Measurements from ENCODE around the gene PAPLN.
A peak's percentile ranks its signal among the peaks of the same experiment; 100 is the strongest.

The PAPLN gene

DNA sequence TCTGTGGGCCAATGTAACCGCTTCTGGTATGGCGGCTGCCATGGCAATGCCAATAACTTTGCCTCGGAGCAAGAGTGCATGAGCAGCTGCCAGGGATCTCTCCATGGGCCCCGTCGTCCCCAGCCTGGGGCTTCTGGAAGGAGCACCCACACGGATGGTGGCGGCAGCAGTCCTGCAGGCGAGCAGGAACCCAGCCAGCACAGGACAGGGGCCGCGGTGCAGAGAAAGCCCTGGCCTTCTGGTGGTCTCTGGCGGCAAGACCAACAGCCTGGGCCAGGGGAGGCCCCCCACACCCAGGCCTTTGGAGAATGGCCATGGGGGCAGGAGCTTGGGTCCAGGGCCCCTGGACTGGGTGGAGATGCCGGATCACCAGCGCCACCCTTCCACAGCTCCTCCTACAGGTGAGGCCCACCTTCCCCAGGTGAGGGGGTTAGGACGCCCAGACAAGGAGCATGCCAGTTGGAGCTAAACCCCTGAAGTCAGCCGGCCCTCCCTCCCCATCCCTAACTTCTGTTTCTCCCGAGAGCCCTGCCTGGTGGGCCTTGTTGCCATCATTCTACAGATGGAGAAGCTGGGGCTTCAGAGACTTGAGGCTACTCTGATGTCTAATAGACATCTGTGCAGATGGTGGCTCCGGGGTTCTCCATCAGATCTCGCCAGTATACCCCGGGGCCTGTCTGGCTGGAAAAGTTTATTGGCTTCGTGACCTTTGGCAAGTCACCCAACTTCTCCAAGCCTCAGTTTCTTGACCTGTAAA, 25.3 kb downstream of the PAPLN start:
- DNase-seq, result no peak

DNA sequence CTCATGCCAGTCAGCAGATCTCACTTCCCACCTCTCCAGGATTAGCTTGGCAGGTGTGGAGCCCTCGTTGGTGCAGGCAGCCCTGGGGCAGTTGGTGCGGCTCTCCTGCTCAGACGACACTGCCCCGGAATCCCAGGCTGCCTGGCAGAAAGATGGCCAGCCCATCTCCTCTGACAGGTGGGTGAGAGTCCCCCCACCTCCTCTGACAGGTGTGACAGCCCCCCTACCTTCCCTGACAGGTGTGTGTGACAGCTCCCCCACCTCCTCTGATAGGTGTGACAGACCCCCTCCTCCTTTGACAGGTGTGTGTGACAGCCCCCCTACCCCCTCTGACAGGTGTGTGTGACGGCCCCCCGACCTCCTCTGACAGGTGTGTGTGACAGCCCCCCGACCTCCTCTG, 26.3 kb downstream of the PAPLN start:
- DNase-seq, result no peak

DNA sequence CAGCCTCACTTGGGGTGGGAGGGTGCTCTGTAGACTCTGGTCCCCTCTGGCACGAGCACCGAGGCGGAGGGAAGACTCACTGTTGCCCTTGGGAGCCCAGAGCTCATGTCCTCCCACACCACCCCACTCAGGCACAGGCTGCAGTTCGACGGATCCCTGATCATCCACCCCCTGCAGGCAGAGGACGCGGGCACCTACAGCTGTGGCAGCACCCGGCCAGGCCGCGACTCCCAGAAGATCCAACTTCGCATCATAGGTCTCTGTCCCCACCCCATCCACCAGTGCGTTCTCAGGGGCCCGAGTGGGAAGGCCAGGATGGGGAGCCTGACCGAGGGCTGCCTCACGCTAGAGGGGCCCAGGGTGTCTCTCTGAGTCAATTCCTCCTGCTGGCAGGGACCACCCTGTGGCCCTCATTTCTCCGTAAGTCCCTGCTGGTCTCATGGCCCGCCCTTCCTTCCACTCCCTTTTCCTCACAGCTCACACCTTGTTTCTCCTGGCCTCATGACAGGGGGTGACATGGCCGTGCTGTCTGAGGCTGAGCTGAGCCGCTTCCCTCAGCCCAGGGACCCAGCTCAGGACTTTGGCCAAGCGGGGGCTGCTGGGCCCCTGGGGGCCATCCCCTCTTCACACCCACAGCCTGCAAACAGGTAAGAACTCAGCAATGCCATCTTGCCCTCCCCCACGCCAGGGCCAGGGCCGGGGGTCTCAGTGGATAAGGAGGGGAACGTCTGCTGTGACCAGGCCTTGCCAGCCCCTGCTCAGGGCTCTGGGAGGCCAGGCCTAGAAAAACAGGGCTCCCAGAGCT, 27.0 kb downstream of the PAPLN start:
- DNase-seq, result no peak

DNA sequence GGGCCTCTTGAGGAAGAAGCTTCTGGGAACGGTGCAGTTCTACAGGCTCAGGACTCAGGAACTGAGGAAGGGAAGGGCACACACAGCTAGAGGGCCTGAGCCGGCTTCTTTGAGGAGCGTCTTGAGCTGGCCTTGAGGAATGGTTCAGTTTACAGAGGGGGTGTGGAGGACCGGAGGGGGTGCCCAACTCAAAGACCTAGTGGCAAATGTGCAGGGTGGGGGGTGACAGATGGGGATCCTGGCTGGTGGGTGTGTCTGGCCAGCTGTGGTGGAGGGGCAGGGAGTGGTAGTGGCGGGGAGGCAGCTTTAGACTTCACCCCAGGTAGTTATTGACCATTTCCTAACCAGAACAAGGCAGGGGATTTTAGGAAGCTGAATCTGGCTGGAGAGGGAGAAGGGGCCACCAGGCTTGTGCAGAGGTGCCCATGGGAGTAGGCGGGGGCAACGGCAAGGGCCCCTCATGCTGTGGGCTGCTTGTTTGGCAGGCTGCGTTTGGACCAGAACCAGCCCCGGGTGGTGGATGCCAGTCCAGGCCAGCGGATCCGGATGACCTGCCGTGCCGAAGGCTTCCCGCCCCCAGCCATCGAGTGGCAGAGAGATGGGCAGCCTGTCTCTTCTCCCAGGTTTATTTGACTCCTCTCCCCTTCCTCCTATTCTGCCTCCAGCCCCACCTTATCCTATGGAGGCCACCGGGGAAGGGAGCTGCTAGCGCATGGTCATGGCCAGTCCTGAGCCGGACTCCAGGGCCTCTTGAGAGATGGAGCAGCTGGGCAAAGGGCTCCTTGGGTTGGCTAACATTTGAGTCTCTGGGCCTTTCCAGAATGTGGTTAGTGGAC, 27.8 kb downstream of the PAPLN start:
- no peak for DNase-seq

DNA sequence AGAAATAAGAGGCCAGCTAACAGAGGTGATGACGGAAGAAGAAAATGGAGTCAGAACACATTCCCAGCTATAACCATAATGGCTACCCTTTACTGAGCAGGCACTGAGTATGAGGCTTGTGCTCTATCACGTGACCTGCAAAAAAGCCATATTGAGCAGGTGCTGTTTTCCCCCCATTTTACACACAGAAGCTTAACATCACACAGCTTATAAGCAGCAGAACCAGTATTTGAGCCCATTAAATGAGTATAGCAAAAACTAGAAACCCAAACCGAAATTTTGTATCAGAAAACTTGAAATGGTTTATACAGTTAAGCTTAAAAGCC, 28.4 kb downstream of the PAPLN start:
- no peak for DNase-seq

DNA sequence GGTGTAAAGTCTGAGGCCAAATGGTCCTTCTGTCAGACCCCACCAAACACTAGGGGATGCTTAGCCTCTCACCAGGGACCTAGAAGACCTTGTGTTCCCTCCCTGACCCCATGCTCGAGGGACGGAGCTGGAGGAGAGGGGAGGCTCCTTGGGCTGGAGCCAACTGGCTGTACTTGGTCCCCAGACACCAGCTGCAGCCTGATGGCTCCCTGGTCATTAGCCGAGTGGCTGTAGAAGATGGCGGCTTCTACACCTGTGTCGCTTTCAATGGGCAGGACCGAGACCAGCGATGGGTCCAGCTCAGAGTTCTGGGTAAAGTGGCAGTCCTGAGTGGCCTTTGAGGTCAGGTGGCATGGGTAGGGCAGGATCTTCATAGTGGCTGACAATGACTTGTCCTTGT, 29.0 kb downstream of the PAPLN start:
- DNase-seq, result no peak

DNA sequence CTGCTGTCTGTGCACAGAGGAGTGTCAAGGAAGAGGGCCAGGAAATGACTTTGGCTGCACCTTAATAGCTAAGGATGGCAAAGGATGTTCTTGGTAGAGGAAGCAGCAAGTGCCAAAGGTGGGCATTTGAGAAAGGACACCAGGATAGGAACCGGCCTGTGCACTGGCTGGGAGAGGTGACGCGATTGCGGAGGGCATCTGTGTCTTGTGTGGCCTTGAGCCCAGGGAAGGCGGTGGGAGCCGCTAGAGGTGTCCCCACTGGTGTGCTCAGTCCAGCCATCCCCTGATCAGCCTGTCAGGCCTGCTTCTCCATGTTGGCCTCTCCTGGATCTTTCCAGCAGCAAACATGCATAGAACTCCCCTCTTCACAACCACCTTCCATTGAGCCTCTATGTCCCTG, 30.2 kb downstream of the PAPLN start:
- DNase-seq, result no peak

DNA sequence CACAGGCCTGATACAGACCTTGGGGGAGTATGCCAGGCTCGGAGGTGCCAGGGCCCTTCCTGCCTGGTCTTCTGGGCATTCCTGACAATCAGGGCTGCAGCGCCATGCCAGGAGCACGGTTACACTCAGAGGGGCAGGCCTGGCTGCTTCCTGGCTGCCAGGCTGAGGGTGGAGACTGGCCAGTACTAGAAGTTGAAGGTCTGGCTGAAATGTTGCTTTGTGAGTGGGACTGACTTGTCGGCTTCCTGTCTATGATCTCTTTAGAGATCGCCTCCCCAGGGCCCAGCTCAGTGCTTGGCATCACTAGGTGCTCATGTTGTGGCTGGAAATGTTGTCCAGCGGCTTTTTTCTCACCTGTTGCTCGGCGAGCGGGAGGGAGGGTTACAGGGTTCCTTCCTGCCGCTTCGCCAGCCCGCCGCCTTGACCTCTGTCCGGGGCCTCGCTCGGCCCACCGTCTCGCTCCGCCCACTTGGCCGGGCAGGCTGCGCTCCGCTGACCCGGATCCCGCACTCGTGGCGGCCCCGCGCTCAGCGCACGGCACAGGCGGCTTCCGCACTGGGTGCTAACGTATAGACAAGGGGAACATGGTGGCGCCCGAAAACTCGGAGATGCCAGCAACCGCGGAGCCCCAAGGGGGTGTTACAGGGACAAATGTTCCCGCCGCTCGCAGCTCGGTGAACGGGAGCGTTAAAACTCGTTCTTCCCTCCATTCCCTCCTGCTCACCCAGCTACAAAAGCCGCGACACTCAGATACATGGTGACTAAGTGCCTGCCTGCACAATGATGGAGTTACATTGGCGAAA, 32.6 kb downstream of the PAPLN start:
- DNase-seq, result no peak

DNA sequence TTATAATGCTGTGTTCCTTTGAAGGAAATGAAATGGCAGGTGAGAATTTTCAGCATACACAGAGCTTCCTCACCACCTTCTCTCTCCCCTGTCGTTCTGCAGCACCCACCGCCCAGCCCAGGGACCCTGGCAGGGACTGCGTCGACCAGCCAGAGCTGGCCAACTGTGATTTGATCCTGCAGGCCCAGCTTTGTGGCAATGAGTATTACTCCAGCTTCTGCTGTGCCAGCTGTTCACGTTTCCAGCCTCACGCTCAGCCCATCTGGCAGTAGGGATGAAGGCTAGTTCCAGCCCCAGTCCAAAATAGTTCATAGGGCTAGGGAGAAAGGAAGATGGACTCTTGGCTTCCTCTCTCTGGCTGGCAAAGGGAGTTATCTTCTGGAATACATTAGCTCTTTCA, 35.1 kb downstream of the PAPLN start:
- DNase-seq, result no peak

DNA sequence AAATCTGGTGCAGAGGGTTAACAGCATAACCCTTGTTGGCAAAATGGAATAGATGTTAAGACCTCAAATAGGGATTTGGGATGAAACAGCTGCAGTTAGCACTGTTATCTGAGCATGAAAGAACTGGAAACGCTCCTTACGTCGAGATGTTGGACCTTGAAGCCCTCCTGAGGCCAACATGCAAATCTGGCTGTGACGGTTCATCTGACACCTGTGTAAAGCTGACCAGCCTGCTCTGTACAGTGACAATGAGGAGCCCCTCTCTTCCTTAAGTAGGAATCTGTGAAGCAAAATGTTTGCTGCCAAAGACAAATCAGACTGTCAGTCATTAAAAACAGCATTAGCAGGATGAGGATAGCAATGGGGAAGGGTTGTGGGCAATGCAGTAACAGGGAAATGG, 36.5 kb downstream of the PAPLN start:
- no peak for DNase-seq

DNA sequence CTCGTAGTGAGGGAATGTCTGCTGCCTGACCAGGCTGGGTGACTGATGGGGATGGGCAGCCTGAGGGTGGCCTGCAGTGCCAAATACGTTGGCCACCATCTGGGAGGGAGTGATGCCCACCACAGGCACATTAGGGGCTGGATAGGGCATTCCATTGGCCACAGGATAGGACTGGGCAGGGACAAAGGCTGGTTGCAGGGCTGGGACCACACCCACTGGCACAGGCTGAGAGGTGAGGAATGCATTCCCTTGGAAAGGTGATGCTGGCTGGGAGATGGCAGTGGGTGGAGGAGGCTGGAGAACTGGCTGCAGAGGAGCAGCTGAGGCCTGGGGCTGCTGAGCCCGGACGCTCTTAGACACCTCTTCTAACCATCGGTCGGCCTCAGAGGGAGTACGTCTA, 39.5 kb downstream of the PAPLN start:
- no peak for DNase-seq

DNA sequence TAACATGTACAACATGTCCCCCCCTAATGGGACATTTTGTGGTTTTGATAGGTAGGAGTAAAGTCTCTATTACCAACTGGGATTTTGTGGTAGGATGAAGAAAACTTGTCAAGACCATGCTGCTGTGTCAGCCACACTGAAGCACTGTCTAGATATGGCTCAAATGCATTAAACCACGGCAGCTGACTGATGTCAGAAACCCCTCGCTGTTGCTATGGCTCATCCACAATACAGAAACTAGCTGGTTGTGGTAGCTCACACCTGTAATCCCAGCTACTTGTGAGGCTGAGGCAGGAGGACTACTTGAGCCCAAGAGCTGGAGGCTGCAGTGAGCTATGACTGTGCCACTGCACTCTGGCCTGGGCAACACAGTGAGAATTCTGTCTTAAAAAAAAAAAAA, 40.1 kb downstream of the PAPLN start:
- no peak for DNase-seq

DNA sequence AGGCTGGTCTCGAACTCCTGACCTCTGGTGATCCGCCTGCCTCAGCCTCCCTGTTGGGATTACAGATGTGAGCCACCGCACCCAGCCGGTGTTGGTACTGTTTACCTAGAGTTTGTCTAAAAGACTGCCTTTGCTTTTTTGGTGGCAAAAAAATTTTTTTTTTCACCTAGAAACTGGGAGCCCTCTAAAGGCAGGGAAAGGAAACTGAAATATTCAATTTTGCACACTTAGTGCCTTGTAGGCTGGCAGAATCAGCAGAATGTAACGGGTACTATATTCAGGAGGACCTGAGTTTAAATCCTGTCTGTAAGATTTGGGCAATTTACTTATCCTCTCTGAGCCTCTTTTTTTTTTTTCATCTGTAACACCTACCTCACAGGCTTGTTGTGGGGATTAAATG, 43.6 kb downstream of the PAPLN start:
- DNase-seq, result no peak

DNA sequence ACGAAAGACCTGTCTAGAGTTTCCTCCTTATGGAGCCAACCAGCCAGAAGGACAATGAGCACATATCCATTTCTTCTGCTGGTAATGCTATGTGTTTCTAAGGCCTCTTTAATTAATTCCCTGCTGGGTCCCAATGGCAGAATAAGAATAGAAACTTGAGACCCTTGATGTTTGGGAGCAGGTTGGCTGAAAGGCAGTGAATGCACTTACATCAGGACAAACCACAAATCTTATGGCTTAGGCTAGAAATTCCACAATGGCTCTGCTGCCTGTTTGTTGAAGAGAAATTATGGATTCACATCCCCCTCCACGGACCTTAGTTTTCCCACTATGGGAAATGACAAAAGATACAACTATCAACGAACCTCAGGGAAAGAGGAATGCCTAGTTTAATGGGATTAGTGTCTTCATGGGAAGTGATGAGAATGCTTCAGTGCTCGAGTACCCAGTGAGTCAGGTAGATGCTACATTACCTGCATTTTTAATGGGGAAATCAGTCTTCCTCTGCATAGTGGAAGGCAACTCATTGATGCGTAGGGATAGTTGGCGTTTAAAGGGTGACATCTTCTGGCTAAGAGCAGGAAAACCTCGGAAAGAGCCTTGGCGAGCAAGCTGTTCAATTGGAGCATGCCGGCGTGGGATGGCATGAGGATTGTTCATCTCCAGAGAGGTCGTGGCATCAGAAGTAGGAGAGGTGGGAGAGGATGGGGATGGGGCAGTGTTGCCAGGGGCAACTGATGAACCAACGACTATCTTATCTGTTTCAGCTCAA, 46.5 kb downstream of the PAPLN start:
- no peak for DNase-seq

DNA sequence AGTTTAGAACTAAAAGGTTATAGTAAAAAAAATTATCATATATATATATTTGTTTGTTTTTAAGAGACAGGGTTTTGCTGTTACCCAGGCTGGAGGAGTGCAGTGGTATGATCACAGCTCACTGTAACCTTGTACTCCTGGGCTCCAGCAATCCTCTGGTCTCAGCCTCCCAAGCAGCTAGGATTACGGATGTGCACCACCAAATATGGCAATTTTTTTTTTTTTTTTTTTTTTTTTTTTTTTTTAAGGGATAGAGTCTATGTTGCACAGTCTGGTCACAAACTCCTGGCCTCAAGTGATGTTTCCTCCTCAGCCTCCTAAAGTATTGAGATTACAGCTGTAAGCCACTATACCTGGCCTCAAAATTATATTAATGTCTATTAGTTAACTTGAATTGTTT, 48.7 kb downstream of the PAPLN start:
- no peak for DNase-seq

DNA sequence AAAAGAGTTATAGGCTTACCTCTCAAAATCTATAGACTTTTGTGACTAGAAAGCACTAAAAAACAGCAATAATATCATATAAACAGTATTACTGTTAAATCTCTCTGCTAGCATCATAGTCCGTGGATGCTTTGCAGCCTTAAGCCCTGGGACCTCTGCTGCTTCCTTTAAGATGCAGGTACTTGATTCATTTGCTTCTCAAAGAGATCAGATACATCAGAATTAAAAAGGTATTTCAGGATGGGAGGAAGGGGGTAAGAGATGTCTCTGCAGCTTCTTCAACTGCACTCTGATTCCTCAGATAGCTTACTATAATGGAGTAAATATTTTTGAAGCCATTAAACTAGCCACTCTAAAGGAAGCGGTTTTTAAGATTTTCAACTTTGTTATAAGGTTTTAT, 49.3 kb downstream of the PAPLN start:
- DNase-seq, result no peak

DNA sequence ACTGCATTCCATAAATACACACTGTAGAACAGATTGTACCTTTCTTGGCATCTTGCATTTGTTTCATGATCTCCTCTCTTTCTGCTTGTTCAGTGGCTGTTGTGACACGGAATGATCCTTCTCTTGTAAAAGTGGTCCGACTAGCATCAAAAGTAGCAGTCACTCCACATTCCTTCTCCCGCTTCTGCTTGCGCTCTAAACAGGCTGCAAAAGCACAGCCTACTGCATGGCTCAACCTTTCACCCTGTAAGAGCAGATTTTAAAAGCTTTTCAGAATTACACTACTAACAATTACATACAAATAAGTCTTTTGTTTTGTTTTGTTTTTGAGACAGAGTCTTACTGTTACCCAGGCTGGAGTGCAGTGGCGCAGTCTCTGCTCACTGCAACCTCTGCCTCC, 49.8 kb downstream of the PAPLN start:
- no peak for DNase-seq

DNA sequence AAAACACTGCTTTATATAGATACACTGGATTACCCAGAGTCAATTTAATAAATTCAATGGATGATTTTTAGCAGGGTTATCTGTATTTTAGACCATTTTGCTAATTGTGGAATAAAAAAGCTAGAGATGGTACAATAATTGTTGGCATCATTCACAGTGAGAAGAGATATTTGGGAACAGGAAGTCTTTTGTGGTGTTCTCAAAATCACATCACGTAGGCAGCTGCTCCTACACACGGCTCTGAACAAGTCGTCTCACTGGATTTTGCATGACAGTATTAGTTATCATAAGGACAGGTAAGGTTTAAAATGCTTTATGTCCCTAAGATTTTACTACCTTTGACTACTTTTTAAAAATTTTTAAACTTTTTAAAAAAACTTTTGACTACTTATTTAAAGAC, 52.0 kb downstream of the PAPLN start:
- no peak for DNase-seq

DNA sequence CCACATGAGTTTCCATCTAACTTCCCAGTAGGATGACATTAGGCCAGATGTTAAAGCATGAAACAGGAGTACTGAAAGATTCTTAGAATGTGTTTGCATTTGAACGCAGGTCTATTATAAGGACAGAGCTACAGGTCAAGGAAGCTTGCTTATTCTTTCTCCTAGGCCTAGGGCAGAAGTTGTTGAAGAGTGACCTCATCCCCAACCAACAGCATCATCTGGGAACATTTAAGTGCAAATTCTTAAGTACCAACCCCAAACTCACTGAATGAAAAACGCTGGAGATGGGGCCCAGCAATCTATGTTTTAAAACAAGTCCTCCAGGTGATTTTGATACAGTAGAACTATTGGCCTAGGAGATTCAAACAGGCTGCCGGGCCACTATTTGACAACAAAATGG, 52.4 kb downstream of the PAPLN start:
- DNase-seq, result no peak

DNA sequence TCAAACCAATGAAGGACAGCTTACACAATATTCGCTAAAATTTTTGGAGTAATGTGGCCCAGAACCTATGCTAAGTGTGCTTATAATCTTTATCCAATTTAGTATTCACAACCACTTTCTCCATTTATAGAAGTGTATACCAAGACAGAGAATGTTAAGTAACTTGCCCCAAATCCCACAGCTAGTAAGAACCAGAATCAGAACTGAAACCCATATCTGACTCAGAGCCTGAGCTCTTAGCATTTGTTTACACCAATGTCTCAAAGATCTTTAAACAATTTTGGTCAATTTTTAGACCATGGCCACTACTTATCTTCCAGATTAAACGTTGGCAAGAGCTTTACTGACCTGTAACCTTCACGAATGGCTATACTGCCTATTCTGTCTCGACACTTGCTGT, 53.0 kb downstream of the PAPLN start:
- DNase-seq, result no peak

DNA sequence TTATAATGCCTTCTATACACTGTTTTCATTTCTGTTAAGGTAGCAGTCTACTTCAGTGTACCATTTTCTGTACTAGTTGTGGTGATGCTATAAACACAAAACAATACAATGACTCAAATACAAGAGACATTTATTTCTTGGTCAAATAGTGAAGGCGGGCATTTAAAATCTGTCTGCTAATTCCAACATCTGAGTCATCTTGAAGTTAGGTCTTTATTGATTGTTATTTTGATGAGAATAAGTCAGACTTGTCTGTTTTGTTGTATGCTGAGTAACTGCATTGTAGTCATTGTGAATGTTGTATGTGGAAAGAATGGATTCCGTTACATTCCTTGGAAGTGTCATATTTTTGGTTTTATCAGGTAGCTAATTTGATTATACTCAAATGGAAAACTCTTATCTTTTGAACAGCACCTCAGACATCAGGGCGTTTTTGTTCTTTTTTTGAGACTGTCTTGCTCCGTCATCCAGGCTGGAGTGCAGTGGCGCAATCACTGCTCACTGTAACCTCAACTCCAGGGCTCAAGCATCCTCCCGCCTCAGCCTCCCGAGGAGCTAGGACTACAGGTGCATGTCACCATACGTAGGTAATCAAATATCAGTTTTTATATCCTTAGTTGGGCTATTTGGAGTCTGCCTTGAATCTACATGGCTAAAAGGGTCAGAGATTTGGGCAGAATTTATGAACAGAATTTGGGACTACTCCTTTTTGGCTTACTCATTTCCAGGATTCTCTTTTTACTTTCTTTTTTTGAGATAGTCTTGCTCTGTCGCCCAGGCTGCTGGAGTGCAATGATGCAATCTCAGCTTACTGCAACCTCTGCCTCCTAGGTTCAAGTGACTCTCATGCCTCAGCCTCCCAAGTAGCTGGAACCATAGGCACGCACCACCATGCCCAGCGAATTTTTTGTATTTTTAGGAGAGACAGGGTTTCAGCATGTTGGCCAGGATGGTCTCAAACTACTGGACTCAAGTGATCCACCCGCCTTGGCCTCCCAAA, 56.8 kb downstream of the PAPLN start:
- DNase-seq, result peak; percentile 43
